ENCODE data around the gene PTPRK. TPM values are rescaled to one million over a fixed set of nuclear protein-coding genes. Genes with fewer than 3 reads are reported as not detected.

The PTPRK gene
- total RNA-seq, 4 donors from 2014 or later: 10.3 to 36.0 (median 20.5) TPM

DNA sequence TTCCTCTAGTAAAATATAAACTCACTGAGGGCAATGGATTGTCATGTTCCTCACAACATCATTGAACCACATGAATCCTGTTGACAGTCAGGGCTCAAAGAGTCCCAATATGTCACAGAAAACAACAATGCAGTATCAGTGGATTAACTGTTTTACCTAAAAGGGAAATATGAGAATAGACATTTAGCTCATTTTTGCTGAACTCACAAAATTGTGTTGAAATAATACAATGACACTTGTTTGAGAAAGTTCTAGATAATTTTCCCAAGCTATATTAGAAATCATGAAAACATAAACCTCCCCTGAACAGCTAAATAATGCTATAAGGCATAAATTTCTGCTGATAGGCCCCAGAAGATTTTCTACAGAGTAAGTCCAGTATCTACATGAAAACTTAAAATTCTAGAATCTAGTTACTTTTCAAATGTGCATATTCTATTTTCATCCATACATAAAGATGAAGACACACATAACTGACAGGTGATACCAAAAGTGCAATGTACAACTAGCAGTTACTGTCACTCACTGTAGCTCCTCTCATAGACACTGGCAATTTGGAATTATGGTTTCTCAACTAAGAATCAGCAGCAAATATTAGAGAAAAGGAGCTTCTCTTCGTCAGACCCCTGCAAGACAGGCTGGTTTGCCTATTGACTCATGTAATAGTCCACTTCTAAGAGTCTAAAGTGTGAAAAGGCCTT is 269.9 kb downstream of the PTPRK start:
- WGBS, 2 donors: 75 to 83% methylated on average over 1 of the region's 1 CpG
- Histone ChIP-seq H3K36me3 (no peaks in the 10 kb centered on the region), H3K4me3 (no peak overlapping the region), H3K27me3 (no peaks in the 10 kb centered on the region), H3K4me1 (no peaks in the 10 kb centered on the region), H3K9me3 (no peaks in the 10 kb centered on the region), H3K27ac (no peak overlapping the region)
- no peak for DNase-seq
- intact Hi-C loops (cut with DNase I): no loop called here
- no peak for TF ChIP-seq POLR2A (IDR thresholded peaks at IDR 0.05)
- TF ChIP-seq, protein P1, sequence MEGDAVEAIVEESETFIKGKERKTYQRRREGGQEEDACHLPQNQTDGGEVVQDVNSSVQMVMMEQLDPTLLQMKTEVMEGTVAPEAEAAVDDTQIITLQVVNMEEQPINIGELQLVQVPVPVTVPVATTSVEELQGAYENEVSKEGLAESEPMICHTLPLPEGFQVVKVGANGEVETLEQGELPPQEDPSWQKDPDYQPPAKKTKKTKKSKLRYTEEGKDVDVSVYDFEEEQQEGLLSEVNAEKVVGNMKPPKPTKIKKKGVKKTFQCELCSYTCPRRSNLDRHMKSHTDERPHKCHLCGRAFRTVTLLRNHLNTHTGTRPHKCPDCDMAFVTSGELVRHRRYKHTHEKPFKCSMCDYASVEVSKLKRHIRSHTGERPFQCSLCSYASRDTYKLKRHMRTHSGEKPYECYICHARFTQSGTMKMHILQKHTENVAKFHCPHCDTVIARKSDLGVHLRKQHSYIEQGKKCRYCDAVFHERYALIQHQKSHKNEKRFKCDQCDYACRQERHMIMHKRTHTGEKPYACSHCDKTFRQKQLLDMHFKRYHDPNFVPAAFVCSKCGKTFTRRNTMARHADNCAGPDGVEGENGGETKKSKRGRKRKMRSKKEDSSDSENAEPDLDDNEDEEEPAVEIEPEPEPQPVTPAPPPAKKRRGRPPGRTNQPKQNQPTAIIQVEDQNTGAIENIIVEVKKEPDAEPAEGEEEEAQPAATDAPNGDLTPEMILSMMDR (IDR thresholded peaks at IDR 0.05): no peak

DNA sequence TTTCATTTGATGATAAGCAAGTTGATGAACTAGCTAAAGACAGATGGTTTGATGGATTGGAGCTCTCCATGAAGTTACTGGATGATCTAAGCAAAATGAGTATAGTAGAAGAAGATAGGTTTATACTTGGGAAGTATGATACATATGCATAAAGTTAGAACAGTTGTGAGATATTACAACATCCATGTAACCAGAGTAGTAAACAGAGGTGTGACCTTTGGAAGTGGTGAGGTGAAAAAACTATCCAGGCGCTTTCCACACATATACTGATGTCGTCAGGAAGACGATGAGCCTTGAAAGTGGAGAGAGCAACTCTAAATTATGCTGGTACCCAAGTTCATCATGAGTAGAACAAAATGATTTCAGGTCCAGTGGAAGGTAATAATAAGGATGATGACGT is 271.0 kb downstream of the PTPRK start:
- no peaks in the 10 kb centered on the region for H3K4me1 ChIP-seq
- no peaks in the 10 kb centered on the region for H3K36me3 ChIP-seq
- intact Hi-C loops (cut with DNase I): no loop called here
- no peak for TF ChIP-seq POLR2A (IDR thresholded peaks at IDR 0.05)
- TF ChIP-seq, protein P1 (IDR thresholded peaks at IDR 0.05): no peak
- 97 to 100% methylated on average over 4 of the region's 4 CpGs for WGBS, 2 donors
- H3K9me3 ChIP-seq: no peaks in the 10 kb centered on the region
- no peak overlapping the region for H3K27ac ChIP-seq
- no peaks in the 10 kb centered on the region for H3K27me3 ChIP-seq
- no peak for DNase-seq
- H3K4me3 ChIP-seq: no peak overlapping the region

DNA sequence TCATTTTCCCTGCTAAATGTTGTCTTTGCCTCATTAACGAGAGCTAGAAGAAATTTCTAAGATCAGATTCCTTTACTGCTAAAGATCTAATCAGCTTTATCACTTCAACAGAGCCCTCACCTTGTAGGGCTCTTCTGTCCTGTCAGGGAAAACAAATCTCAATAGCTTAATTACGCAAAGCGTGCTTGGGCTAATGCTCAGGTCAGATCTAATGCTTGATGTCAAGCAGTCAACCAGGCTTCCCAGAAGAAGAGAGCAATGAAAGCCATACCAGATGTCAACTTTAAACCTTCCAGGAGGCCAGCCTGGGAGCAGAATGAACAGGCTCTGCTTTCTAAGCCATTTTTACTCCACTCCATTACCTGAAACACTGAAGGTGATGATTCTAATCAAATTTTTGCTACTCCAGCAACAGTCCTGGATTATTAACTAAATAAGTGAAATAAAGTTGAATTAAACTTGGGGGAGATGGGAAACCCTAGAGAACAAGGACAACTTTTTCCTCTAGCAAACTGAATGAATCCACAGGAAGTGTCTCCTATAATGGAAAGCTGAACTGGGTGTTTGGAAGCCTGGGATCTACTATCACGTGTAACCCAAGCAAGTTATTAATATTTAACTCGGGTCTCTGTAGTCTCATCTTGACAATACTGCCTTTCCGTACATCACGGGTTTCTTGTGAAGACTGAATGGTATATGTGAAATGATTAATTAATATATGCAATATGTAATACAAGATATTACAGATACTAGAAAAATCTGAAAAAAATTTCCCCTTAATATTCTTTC is 273.7 kb downstream of the PTPRK start:
- no peak overlapping the region for H3K4me3 ChIP-seq
- H3K27me3 ChIP-seq: no peaks in the 10 kb centered on the region
- DNase-seq: no peak
- WGBS, 2 donors: 93 to 94% methylated on average over 7 of the region's 7 CpGs
- H3K27ac ChIP-seq: no peak overlapping the region
- no peaks in the 10 kb centered on the region for H3K9me3 ChIP-seq
- intact Hi-C loops (cut with DNase I): no loop called here
- no peaks in the 10 kb centered on the region for H3K4me1 ChIP-seq
- no peaks in the 10 kb centered on the region for H3K36me3 ChIP-seq
- TF ChIP-seq, protein P1 (IDR thresholded peaks at IDR 0.05): no peak
- TF ChIP-seq POLR2A (IDR thresholded peaks at IDR 0.05): no peak

DNA sequence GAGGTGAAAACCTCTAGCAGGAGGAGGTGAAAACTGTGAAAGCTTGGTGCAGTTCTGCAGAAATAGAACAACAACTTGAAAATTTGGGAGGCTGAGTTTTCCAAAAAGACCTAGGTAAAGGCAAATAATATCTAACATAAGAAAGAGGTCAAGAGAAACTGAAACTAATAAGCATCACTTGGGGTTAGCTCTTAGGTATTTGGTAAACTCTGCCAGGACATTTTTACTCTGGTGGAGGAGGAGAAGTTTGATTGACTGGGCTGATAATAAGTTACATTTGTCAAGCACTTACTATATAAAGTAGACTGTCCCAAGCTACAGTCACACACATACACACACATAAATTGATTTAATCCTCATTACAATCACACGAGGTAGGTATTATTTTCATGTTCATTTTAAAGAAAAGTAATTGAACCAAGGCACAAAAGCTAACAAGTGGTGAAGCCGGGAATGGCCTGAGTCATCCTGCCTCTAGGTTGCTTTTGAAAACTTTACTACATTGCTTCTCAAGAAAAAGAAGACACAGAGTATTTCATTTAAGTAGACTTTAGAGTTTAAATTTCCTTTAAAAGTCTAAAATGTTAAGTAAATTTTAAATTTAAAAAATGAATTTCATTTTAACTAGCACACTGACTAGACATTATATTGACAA is 275.5 kb downstream of the PTPRK start:
- Histone ChIP-seq H3K36me3 (peaks cover 0 to 3% (median 0%) of the 10 kb centered on the region in 3 donors), H3K9me3 (no peaks in the 10 kb centered on the region), H3K4me3 (no peak overlapping the region), H3K27me3 (no peaks in the 10 kb centered on the region), H3K4me1 (peaks cover 0 to 3% (median 0%) of the 10 kb centered on the region in 3 donors), H3K27ac (no peak overlapping the region)
- no peak for DNase-seq
- intact Hi-C loops (cut with DNase I): no loop called here
- TF ChIP-seq POLR2A (IDR thresholded peaks at IDR 0.05): no peak
- TF ChIP-seq, protein P1 (IDR thresholded peaks at IDR 0.05): no peak
- 51 to 65% methylated on average over 2 of the region's 2 CpGs for WGBS, 2 donors
